ENCODE data around the gene ODR4. TPM values are rescaled to one million over a fixed set of nuclear protein-coding genes. Genes with fewer than 3 reads are reported as not detected.
"Not testable (repeated sequence)": the region's sequence is repeated elsewhere in the genome, so short reads cannot be mapped to it uniquely, and the experiment has no call there.

Gene ODR4
- total RNA-seq, 2 donors from 2014 or later: 30.1 to 31.6 TPM

DNA sequence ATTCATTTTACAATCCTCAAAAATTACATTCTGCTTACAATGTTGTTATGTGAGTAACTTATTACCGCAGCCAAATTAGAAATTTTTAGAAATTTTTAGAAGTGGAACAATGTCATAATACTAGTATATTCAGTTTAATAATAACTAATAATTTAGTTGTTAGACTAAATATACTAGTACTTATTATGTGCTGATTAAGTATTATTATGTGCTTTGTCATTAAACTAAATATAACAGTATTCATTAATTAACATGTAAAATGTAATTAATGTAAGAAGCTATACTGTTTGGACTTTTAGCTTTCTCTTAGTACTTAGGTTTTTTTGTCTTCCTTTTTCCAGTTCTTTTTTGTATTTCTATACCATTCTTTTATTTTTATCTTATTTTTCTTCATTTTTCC lies 15.3 kb downstream of the ODR4 start:
- no peaks in the 10 kb centered on the region for H3K4me1 ChIP-seq (replicated peaks)
- H3K9me3 ChIP-seq: no peaks in the 10 kb centered on the region
- WGBS: 100% methylated on average over 1 of the region's 1 CpG
- no peak for TF ChIP-seq POLR2AphosphoS5 (IDR thresholded peaks at IDR 0.05)
- no peak for TF ChIP-seq POLR2A (IDR thresholded peaks at IDR 0.05)
- TF ChIP-seq, protein P1, sequence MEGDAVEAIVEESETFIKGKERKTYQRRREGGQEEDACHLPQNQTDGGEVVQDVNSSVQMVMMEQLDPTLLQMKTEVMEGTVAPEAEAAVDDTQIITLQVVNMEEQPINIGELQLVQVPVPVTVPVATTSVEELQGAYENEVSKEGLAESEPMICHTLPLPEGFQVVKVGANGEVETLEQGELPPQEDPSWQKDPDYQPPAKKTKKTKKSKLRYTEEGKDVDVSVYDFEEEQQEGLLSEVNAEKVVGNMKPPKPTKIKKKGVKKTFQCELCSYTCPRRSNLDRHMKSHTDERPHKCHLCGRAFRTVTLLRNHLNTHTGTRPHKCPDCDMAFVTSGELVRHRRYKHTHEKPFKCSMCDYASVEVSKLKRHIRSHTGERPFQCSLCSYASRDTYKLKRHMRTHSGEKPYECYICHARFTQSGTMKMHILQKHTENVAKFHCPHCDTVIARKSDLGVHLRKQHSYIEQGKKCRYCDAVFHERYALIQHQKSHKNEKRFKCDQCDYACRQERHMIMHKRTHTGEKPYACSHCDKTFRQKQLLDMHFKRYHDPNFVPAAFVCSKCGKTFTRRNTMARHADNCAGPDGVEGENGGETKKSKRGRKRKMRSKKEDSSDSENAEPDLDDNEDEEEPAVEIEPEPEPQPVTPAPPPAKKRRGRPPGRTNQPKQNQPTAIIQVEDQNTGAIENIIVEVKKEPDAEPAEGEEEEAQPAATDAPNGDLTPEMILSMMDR (IDR thresholded peaks at IDR 0.05): no peak
- DNase-seq (ENCODE audit: low spot score): no peak
- intact Hi-C loops (cut with DNase I): no loop called here
- H3K27me3 ChIP-seq (replicated peaks; ENCODE audit: insufficient read depth): no peaks in the 10 kb centered on the region
- H3K36me3 ChIP-seq: peaks cover 0 to 3% of the 10 kb centered on the region in 2 donors
- H3K4me3 ChIP-seq: no peak overlapping the region
- no peak overlapping the region for H3K27ac ChIP-seq

DNA sequence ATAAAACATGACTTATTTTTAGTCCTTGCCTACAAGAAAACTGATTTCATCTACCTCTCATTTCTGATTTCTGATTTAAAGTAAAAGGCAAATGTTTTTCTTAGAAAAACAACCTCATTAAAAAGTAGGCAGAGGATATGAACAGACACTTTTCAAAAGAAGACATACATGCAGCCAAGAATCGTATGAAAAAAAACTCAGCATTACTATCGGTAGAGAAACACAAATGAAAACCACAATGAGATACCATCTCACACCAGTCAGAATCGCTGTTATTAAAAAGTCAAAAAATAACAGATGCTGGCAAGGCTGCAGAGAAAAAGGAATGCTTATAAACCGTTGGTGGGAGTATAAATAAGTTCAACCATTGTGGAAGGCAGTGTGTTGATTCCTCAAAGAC lies 16.2 kb downstream of the ODR4 start:
- no peaks in the 10 kb centered on the region for H3K9me3 ChIP-seq
- peaks cover 0 to 3% of the 10 kb centered on the region in 2 donors for H3K36me3 ChIP-seq
- H3K4me1 ChIP-seq (replicated peaks): no peaks in the 10 kb centered on the region
- intact Hi-C loops (cut with DNase I): no loop called here
- H3K4me3 ChIP-seq: no peak overlapping the region
- H3K27me3 ChIP-seq (replicated peaks; ENCODE audit: insufficient read depth): no peaks in the 10 kb centered on the region
- DNase-seq (ENCODE audit: low spot score): no peak
- 66% methylated on average over 4 of the region's 4 CpGs for WGBS
- no peak overlapping the region for H3K27ac ChIP-seq
- no peak for TF ChIP-seq POLR2A (IDR thresholded peaks at IDR 0.05)

- H3K27me3 ChIP-seq (replicated peaks; ENCODE audit: insufficient read depth); H3K9me3 ChIP-seq; intact Hi-C loops (cut with DNase I); H3K4me1 ChIP-seq (replicated peaks); DNase-seq (ENCODE audit: low spot score); H3K36me3 ChIP-seq; H3K27ac ChIP-seq; H3K4me3 ChIP-seq: not testable (repeated sequence)
- WGBS: 90% methylated on average over 6 of the region's 6 CpGs
These were observed 17.1 kb downstream of the ODR4 start for GRCh38 chr1:186392711-186393110.

GRCh38 chr1:186401446-186401845 lies 25.8 kb downstream of the ODR4 start:
- 95% methylated on average over 2 of the region's 2 CpGs for WGBS
- H3K27me3 ChIP-seq (replicated peaks; ENCODE audit: insufficient read depth); H3K4me1 ChIP-seq (replicated peaks); H3K27ac ChIP-seq; H3K36me3 ChIP-seq; H3K9me3 ChIP-seq; DNase-seq (ENCODE audit: low spot score); H3K4me3 ChIP-seq: not testable (repeated sequence)
- intact Hi-C loops (cut with DNase I): loop anchor here (10.0 kb wide), 1 partner anchor 583 kb away; no protein-coding TSS in a partner anchor

DNA sequence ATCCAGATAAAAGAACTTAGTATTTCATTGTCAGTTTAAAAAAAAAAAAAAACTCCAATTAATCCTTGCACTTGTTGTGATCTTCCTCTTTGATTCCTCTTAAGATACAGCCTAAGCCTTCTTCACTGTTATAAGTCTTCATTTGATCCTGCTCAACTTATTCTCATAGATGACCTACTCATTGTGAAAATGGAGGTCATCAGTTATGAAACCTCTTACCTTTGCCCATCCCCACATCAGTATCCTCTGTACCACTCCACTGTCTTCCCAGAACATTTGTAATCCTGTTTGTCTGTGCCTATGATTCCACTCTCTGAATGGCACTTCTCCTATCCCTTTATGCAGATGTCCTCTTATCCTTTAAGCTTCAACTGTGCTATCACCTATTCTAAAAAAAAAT lies 28.0 kb downstream of the ODR4 start:
- H3K9me3 ChIP-seq: no peaks in the 10 kb centered on the region
- H3K27ac ChIP-seq: no peak overlapping the region
- no peak overlapping the region for H3K4me3 ChIP-seq
- no peaks in the 10 kb centered on the region for H3K4me1 ChIP-seq (replicated peaks)
- DNase-seq (ENCODE audit: low spot score): no peak
- no peaks in the 10 kb centered on the region for H3K36me3 ChIP-seq
- H3K27me3 ChIP-seq (replicated peaks; ENCODE audit: insufficient read depth): no peaks in the 10 kb centered on the region
- no peak for TF ChIP-seq POLR2AphosphoS5 (IDR thresholded peaks at IDR 0.05)
- no peak for TF ChIP-seq POLR2A (IDR thresholded peaks at IDR 0.05)
- intact Hi-C loops (cut with DNase I): loop anchor here (10.0 kb wide), 1 partner anchor 581 kb away; no protein-coding TSS in a partner anchor

DNA sequence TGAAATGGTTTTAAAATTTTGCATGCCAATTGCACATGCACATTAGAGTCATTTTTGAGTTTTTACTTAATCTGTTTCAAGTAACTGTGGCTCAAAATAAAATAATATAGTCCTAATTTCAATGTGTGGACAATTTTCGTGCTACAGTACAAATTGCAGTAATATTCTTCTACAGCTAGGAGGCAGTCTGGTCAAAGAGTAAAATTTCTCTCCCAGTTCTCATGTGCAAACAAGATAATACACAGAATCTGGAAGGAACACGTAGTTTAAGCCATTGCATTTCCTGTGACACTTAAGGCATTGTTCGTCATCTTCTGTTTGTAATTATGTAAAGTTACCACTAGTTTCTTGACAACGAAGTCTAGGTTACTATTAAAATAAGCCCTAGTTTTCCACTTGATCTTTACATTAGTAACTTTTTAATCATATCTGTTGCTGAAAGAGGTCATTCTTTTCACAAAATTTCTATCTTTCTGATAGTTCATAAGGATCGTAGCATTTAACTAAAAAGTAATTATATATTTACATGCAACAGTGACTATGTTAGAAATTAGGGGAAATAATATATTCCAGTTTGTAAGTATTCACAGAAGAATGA lies 28.9 kb downstream of the ODR4 start:
- no peaks in the 10 kb centered on the region for H3K36me3 ChIP-seq
- WGBS: 41% methylated on average over 5 of the region's 5 CpGs
- intact Hi-C loops (cut with DNase I): loop anchor here (10.0 kb wide), 1 partner anchor 580 kb away; no protein-coding TSS in a partner anchor
- TF ChIP-seq, protein P1 (IDR thresholded peaks at IDR 0.05): peak; percentile 33 to 79 (median 70)
- TF ChIP-seq POLR2AphosphoS5 (IDR thresholded peaks at IDR 0.05): no peak
- no peak overlapping the region for H3K4me3 ChIP-seq
- no peak overlapping the region for H3K27ac ChIP-seq
- H3K27me3 ChIP-seq (replicated peaks; ENCODE audit: insufficient read depth): no peaks in the 10 kb centered on the region
- no peaks in the 10 kb centered on the region for H3K9me3 ChIP-seq
- H3K4me1 ChIP-seq (replicated peaks): no peaks in the 10 kb centered on the region
- DNase-seq (ENCODE audit: low spot score): no peak

- WGBS: 73% methylated on average over 3 of the region's 3 CpGs
- H3K9me3 ChIP-seq: no peaks in the 10 kb centered on the region
- H3K4me3 ChIP-seq: no peak overlapping the region
- H3K36me3 ChIP-seq: no peaks in the 10 kb centered on the region
- no peak overlapping the region for H3K27ac ChIP-seq
- intact Hi-C loops (cut with DNase I): loop anchor here (10.0 kb wide), 1 partner anchor 576 kb away; no protein-coding TSS in a partner anchor
- H3K4me1 ChIP-seq (replicated peaks): no peaks in the 10 kb centered on the region
- no peak for DNase-seq (ENCODE audit: low spot score)
- TF ChIP-seq POLR2A (IDR thresholded peaks at IDR 0.05): no peak
- TF ChIP-seq, protein P1 (IDR thresholded peaks at IDR 0.05): no peak
- TF ChIP-seq POLR2AphosphoS5 (IDR thresholded peaks at IDR 0.05): no peak
- H3K27me3 ChIP-seq (replicated peaks; ENCODE audit: insufficient read depth): no peaks in the 10 kb centered on the region
These were observed 33.5 kb downstream of the ODR4 start for GRCh38 chr1:186409091-186409490.
